ENCODE measurements around the gene NEMP1. TPM values are rescaled to one million over a fixed set of nuclear protein-coding genes. Genes with fewer than 3 reads are reported as not detected.

Gene NEMP1
- total and polyA plus RNA-seq, 2 of the 13 experiments (the other 11 are each of a cell fraction or from before 2014, with no cell fraction given) = 11.4 to 12.9 TPM

DNA sequence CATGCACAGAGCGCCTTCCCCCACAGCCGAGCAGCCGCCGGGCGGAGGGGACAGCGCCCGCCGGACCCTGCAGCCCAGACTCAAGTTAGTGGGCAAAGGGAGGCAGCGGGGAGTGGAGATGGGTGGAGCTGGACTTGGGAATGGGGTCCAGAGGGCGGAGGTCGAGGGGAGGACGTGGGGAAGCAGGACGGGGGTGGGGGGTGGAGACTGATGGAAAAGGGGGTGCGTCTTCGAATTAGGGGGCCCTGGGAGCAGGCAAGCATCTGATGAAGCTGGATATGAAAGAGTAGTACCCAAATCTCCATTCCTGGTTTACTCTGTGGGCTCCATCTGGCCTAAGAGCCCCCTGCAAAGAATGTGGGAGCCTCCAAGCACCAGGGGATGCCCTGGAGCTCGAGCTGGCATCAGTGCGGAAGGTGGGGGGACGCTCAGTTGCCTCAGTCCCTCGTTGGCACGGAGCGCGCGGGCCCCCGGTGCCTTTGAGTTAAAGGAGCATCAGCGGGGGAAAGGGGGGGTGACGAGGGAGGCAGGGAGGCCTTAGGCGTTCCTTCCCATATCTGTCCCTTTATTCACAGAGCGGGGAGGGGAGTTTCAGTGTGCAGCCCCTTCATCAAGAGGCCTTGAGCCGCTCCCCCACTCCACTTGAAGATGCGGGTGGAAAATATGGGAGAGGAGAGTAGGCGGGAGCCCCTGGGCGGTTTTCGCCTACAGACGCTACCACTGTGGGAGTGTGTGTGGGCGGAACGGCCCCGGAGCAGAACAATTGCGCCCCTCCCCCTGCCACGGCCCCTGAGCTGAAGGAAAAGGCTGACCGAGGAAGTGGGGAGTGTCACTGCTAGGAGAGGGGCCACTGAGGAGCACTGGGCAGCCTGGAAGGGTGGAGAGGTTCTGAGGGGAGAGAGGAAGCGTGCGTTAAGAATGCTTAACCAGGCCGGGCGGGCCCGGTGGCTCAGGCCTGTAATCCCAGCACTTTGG lies 11.0 kb upstream of the NEMP1 start (continued):
- TF ChIP-seq, protein P1, sequence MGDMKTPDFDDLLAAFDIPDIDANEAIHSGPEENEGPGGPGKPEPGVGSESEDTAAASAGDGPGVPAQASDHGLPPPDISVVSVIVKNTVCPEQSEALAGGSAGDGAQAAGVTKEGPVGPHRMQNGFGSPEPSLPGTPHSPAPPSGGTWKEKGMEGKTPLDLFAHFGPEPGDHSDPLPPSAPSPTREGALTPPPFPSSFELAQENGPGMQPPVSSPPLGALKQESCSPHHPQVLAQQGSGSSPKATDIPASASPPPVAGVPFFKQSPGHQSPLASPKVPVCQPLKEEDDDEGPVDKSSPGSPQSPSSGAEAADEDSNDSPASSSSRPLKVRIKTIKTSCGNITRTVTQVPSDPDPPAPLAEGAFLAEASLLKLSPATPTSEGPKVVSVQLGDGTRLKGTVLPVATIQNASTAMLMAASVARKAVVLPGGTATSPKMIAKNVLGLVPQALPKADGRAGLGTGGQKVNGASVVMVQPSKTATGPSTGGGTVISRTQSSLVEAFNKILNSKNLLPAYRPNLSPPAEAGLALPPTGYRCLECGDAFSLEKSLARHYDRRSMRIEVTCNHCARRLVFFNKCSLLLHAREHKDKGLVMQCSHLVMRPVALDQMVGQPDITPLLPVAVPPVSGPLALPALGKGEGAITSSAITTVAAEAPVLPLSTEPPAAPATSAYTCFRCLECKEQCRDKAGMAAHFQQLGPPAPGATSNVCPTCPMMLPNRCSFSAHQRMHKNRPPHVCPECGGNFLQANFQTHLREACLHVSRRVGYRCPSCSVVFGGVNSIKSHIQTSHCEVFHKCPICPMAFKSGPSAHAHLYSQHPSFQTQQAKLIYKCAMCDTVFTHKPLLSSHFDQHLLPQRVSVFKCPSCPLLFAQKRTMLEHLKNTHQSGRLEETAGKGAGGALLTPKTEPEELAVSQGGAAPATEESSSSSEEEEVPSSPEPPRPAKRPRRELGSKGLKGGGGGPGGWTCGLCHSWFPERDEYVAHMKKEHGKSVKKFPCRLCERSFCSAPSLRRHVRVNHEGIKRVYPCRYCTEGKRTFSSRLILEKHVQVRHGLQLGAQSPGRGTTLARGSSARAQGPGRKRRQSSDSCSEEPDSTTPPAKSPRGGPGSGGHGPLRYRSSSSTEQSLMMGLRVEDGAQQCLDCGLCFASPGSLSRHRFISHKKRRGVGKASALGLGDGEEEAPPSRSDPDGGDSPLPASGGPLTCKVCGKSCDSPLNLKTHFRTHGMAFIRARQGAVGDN (CRISPR knock-in tag; IDR thresholded peaks at IDR 0.05) = peak; percentile 48
- TF ChIP-seq ZNF678 (CRISPR knock-in tag; IDR thresholded peaks at IDR 0.05) = no peak
- TF ChIP-seq KDM2A (CRISPR knock-in tag; IDR thresholded peaks at IDR 0.05; ENCODE audit: borderline replicate concordance, low read depth) = 0 out of 2 replicates have a peak, but pooled peaks have one; percentile 50
- TF ChIP-seq, protein P2, sequence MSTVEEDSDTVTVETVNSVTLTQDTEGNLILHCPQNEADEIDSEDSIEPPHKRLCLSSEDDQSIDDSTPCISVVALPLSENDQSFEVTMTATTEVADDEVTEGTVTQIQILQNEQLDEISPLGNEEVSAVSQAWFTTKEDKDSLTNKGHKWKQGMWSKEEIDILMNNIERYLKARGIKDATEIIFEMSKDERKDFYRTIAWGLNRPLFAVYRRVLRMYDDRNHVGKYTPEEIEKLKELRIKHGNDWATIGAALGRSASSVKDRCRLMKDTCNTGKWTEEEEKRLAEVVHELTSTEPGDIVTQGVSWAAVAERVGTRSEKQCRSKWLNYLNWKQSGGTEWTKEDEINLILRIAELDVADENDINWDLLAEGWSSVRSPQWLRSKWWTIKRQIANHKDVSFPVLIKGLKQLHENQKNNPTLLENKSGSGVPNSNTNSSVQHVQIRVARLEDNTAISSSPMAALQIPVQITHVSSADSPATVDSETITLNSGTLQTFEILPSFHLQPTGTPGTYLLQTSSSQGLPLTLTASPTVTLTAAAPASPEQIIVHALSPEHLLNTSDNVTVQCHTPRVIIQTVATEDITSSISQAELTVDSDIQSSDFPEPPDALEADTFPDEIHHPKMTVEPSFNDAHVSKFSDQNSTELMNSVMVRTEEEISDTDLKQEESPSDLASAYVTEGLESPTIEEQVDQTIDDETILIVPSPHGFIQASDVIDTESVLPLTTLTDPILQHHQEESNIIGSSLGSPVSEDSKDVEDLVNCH (CRISPR knock-in tag; IDR thresholded peaks at IDR 0.05) = no peak
- TF ChIP-seq, protein P3, sequence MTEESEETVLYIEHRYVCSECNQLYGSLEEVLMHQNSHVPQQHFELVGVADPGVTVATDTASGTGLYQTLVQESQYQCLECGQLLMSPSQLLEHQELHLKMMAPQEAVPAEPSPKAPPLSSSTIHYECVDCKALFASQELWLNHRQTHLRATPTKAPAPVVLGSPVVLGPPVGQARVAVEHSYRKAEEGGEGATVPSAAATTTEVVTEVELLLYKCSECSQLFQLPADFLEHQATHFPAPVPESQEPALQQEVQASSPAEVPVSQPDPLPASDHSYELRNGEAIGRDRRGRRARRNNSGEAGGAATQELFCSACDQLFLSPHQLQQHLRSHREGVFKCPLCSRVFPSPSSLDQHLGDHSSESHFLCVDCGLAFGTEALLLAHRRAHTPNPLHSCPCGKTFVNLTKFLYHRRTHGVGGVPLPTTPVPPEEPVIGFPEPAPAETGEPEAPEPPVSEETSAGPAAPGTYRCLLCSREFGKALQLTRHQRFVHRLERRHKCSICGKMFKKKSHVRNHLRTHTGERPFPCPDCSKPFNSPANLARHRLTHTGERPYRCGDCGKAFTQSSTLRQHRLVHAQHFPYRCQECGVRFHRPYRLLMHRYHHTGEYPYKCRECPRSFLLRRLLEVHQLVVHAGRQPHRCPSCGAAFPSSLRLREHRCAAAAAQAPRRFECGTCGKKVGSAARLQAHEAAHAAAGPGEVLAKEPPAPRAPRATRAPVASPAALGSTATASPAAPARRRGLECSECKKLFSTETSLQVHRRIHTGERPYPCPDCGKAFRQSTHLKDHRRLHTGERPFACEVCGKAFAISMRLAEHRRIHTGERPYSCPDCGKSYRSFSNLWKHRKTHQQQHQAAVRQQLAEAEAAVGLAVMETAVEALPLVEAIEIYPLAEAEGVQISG (CRISPR knock-in tag; IDR thresholded peaks at IDR 0.05) = 0 out of 2 replicates have a peak, but pooled peaks have one; percentile 29
- TF ChIP-seq ZSCAN20 (CRISPR knock-in tag; IDR thresholded peaks at IDR 0.05; ENCODE audit: borderline replicate concordance) = no peak
- TF ChIP-seq HNF4A (CRISPR knock-in tag; IDR thresholded peaks at IDR 0.05) = peak; percentile 38
- TF ChIP-seq, protein P4, sequence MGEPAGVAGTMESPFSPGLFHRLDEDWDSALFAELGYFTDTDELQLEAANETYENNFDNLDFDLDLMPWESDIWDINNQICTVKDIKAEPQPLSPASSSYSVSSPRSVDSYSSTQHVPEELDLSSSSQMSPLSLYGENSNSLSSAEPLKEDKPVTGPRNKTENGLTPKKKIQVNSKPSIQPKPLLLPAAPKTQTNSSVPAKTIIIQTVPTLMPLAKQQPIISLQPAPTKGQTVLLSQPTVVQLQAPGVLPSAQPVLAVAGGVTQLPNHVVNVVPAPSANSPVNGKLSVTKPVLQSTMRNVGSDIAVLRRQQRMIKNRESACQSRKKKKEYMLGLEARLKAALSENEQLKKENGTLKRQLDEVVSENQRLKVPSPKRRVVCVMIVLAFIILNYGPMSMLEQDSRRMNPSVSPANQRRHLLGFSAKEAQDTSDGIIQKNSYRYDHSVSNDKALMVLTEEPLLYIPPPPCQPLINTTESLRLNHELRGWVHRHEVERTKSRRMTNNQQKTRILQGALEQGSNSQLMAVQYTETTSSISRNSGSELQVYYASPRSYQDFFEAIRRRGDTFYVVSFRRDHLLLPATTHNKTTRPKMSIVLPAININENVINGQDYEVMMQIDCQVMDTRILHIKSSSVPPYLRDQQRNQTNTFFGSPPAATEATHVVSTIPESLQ (CRISPR knock-in tag; conservative IDR thresholded peaks at IDR 0.05) = no peak

Data from HepG2 (cell line).